Right atrium auricular region (tissue), 2 donors: ENCODE data around the gene FAM162A. TPM values are rescaled to one million over a fixed set of nuclear protein-coding genes. Genes with fewer than 3 reads are reported as not detected.

Experiments used
- DNase-seq: peaks from one replicate; pipeline ENCODE4 v3.0.0-alpha.2; 2019; ENCODE audit warnings: low spot score
- H3K27ac ChIP-seq, 2 donors: fragments of 200-600 bp; sonication (generic); 1 replicate in 1 of 2; 2 replicates in 1 of 2; pipeline ENCODE4 v1.5.1; 2016 to 2019
- H3K27me3 ChIP-seq, 2 donors: fragments of 200-600 bp; sonication (generic); one replicate each; pipeline versions ENCODE4 v1.5.1 to v1.6.0; 2017 to 2019
- H3K36me3 ChIP-seq: fragments of 200-600 bp; sonication (generic); one replicate; pipeline ENCODE4 v1.5.1; 2016
- H3K4me1 ChIP-seq, 2 donors: fragments of 200-600 bp; sonication (generic); one replicate each; pipeline versions ENCODE4 v1.5.1 to v1.6.0; 2017 to 2019
- H3K4me3 ChIP-seq, 2 donors: fragments of 200-600 bp; sonication (generic); 1 replicate in 1 of 2; 2 replicates in 1 of 2; pipeline ENCODE4 v1.5.1; 2017 to 2019; ENCODE audit warnings: mild to moderate bottlenecking in 1 of 2, moderate library complexity in 1 of 2
- H3K9me3 ChIP-seq, 2 donors: fragments of 200-600 bp; sonication (generic); one replicate each; pipeline ENCODE4 v1.5.1; 2019
- total RNA-seq, 2 donors: library from RNA; depleted of rRNA; stranded (reverse); fragments of >200 nt; gene quantifications; one replicate each; pipeline ENCODE4 v1.1.0, GENCODE V29; 2016
- TF ChIP-seq, protein P1 (sequence below), 2 donors: fragments of 200-600 bp; sonication (generic); IDR thresholded peaks; one replicate each; pipeline ENCODE4 v1.5.1; 2019; ENCODE audit warnings: antibody characterized with exemption in 2 of 2

FAM162A gene
- total RNA-seq, 2 donors from 2014 or later: 55.3 to 88.4 TPM

- Histone ChIP-seq H3K9me3 (no peaks in the 10 kb centered on the region), H3K4me3 (no peak overlapping the region), H3K36me3 (peaks cover 50% of the 10 kb centered on the region), H3K4me1 (peaks cover 0 to 14% of the 10 kb centered on the region in 2 donors), H3K27ac (no peak overlapping the region), H3K27me3 (no peaks in the 10 kb centered on the region)
- no peak for DNase-seq
- TF ChIP-seq, protein P1, sequence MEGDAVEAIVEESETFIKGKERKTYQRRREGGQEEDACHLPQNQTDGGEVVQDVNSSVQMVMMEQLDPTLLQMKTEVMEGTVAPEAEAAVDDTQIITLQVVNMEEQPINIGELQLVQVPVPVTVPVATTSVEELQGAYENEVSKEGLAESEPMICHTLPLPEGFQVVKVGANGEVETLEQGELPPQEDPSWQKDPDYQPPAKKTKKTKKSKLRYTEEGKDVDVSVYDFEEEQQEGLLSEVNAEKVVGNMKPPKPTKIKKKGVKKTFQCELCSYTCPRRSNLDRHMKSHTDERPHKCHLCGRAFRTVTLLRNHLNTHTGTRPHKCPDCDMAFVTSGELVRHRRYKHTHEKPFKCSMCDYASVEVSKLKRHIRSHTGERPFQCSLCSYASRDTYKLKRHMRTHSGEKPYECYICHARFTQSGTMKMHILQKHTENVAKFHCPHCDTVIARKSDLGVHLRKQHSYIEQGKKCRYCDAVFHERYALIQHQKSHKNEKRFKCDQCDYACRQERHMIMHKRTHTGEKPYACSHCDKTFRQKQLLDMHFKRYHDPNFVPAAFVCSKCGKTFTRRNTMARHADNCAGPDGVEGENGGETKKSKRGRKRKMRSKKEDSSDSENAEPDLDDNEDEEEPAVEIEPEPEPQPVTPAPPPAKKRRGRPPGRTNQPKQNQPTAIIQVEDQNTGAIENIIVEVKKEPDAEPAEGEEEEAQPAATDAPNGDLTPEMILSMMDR (IDR thresholded peaks at IDR 0.05): no peak
Measured at GRCh38 chr3:122410639-122411038, 26.7 kb downstream of the FAM162A start.

- TF ChIP-seq, protein P1 (IDR thresholded peaks at IDR 0.05): no peak
Measured at GRCh38 chr3:122414391-122414790, 30.4 kb downstream of the FAM162A start.

GRCh38 chr3:122415104-122415744 lies 31.2 kb downstream of the FAM162A start:
- H3K4me3 ChIP-seq: peak overlapping the region; percentile 68 to 77
- H3K36me3 ChIP-seq: peaks cover 13% of the 10 kb centered on the region
- TF ChIP-seq, protein P1 (IDR thresholded peaks at IDR 0.05): no peak
- H3K27ac ChIP-seq: peak overlapping the region; percentile 89 to 90
- DNase-seq: no peak
- peaks cover 0 to 21% of the 10 kb centered on the region in 2 donors for H3K4me1 ChIP-seq
- no peaks in the 10 kb centered on the region for H3K9me3 ChIP-seq
- no peaks in the 10 kb centered on the region for H3K27me3 ChIP-seq

More at GRCh38 chr3:122414391-122414790, 30.4 kb downstream of the FAM162A start:
- Histone ChIP-seq H3K36me3 (peaks cover 21% of the 10 kb centered on the region), H3K27me3 (no peaks in the 10 kb centered on the region), H3K4me1 (peaks cover 0 to 21% of the 10 kb centered on the region in 2 donors), H3K9me3 (no peaks in the 10 kb centered on the region), H3K4me3 (no peak overlapping the region), H3K27ac (no peak overlapping the region)
- DNase-seq: no peak

DNA sequence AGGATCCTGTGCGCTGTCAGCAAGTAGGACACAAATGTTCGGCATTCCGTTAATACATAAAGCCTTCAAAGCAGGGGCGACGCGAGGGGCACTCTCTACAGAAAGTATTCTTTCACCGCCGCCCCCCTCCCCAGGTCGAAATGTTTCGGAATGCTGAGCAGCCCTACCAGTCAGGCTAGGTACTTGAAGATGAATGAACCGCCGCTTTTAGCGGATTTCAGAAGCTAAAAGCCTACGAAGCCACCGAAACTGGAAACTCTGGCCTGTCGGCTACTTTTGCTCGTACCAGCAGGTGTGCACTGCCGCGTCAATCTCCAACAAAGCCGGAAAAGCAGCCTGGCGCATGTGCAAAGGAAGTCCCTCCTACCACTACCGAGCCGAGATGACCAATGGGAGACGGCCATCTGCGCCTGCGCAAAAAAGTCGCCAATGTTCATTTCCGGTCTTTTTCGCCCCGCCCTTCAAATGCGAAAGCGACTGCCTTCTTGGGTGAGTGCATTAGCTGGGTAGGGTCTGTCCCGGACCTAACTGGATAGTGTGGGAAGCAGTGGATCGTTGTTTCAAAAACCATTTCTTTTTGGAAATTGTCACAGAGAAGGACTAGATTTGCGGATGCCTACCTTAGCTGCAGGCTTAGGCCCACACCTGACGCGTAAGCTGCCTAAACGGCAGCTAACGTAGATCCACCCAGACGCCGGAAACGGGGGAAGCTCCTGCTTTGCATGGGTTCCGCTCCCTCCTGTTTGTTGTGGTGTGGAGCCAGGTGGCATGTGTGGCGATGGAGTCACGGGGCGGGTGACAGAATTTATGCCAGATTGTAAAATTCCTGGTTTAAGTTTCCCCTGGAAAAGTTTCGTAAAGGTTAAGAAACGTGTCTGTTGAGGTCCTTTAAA lies 32.0 kb downstream of the FAM162A start, which contains the start of gene WDR5B:
TSS of gene WDR5B (minus strand) at position 301 of the 893 bp plus-strand sequence. CDS start 534 bp downstream, outside the sequence.
- TF ChIP-seq, protein P1 (IDR thresholded peaks at IDR 0.05): no peak
- H3K27me3 ChIP-seq: no peaks in the 10 kb centered on the region
- peak within 1 kb of the TSS; percentile 68 to 77 for H3K4me3 ChIP-seq
- H3K9me3 ChIP-seq: no peaks in the 10 kb centered on the region
- H3K27ac ChIP-seq: peak within 1 kb of the TSS; percentile 89 to 90
- H3K36me3 ChIP-seq: peaks cover 5% of the 10 kb centered on the region
- H3K4me1 ChIP-seq: peaks cover 0 to 21% of the 10 kb centered on the region in 2 donors
- peak; percentile 99 for DNase-seq

DNA sequence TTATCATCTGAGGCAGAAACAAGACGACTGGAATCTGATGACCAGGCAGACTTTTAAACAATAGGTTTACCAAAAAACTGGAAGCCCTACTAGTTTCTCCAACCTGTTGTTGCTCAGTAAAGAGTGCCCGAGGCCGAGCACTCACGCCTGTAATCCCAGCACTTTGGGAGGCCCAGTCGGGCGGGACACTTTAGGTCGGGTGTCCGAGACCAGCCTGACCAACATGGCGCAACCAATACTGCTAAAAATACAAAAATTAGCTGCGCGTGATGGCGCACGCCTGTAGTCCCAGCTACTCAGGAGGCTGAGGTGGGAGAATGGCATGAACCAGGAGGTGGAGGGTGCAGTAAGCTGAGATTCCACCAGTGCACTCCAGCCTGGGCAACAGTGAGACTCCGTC lies 33.0 kb downstream of the FAM162A start:
- peaks cover 0 to 21% of the 10 kb centered on the region in 2 donors for H3K4me1 ChIP-seq
- no peak for DNase-seq
- H3K9me3 ChIP-seq: no peaks in the 10 kb centered on the region
- no peaks in the 10 kb centered on the region for H3K27me3 ChIP-seq
- H3K27ac ChIP-seq: peak overlapping the region; percentile 89 to 90
- H3K4me3 ChIP-seq: peak overlapping the region; percentile 68 to 77
- H3K36me3 ChIP-seq: peaks cover 5% of the 10 kb centered on the region
- TF ChIP-seq, protein P1 (IDR thresholded peaks at IDR 0.05): no peak
